ENCODE data around the gene SNX32.
A peak's percentile ranks its signal among the peaks of the same experiment; 100 is the strongest.

The SNX32 gene

GRCh38 chr11:65899356-65900124 is 65.8 kb downstream of the SNX32 start:
- H3K27ac ChIP-seq (ENCODE audit: low read length): no peak overlapping the region
- H3K27me3 ChIP-seq (ENCODE audit: control insufficient read depth, insufficient read depth, low read length): peaks cover 13% of the 10 kb centered on the region; the same call in 1 of the 2 replicates
- no peaks in the 10 kb centered on the region for H3K36me3 ChIP-seq (ENCODE audit: control insufficient read depth, insufficient read depth, low read length)
- H3K9me3 ChIP-seq (ENCODE audit: control insufficient read depth, insufficient read depth, low read length): no peaks in the 10 kb centered on the region
- peak overlapping the region; percentile 48; the same call in 1 of the 2 replicates for H3K4me3 ChIP-seq (ENCODE audit: low read length)
- no peak for DNase-seq (ENCODE audit: low read depth, low spot score)
- no peaks in the 10 kb centered on the region for H3K4me1 ChIP-seq (ENCODE audit: control insufficient read depth, insufficient read depth, low read length)
- WGBS (ENCODE audit: insufficient coverage, insufficient read length): no CpG with 5 or more reads among the region's 78 CpGs

- Histone ChIP-seq H3K27ac (ENCODE audit: low read length) (no peak within 1 kb of the TSS), H3K4me1 (ENCODE audit: control insufficient read depth, insufficient read depth, low read length) (no peaks in the 10 kb centered on the region), H3K36me3 (ENCODE audit: control insufficient read depth, insufficient read depth, low read length) (no peaks in the 10 kb centered on the region), H3K9me3 (ENCODE audit: control insufficient read depth, insufficient read depth, low read length) (no peaks in the 10 kb centered on the region), H3K27me3 (ENCODE audit: control insufficient read depth, insufficient read depth, low read length) (peaks cover 13% of the 10 kb centered on the region; the same call in 1 of the 2 replicates), H3K4me3 (ENCODE audit: low read length) (peak within 1 kb of the TSS; percentile 48; the same call in 1 of the 2 replicates)
- DNase-seq (ENCODE audit: low read depth, low spot score): no peak
- no CpG with 5 or more reads among the region's 80 CpGs for WGBS (ENCODE audit: insufficient coverage, insufficient read length)
Observed at GRCh38 chr11:65900125-65900898, 66.5 kb downstream of the SNX32 start, which contains the start of gene FOSL1. FOSL1 (minus strand) TSS chr11:65900388; CDS start chr11:65900339, 49 bp downstream.

GRCh38 chr11:65900899-65901180 is 67.1 kb downstream of the SNX32 start:
- Histone ChIP-seq H3K4me1 (ENCODE audit: control insufficient read depth, insufficient read depth, low read length) (no peaks in the 10 kb centered on the region), H3K9me3 (ENCODE audit: control insufficient read depth, insufficient read depth, low read length) (no peaks in the 10 kb centered on the region), H3K36me3 (ENCODE audit: control insufficient read depth, insufficient read depth, low read length) (no peaks in the 10 kb centered on the region), H3K27ac (ENCODE audit: low read length) (no peak overlapping the region), H3K4me3 (ENCODE audit: low read length) (no peak overlapping the region), H3K27me3 (ENCODE audit: control insufficient read depth, insufficient read depth, low read length) (peaks cover 13% of the 10 kb centered on the region; the same call in 1 of the 2 replicates)
- DNase-seq (ENCODE audit: low read depth, low spot score): no peak
- WGBS (ENCODE audit: insufficient coverage, insufficient read length): no CpG with 5 or more reads among the region's 11 CpGs

GRCh38 chr11:65903068-65903481 is 69.3 kb downstream of the SNX32 start:
- H3K27me3 ChIP-seq (ENCODE audit: control insufficient read depth, insufficient read depth, low read length): peaks cover 13% of the 10 kb centered on the region; the same call in 1 of the 2 replicates
- no peaks in the 10 kb centered on the region for H3K36me3 ChIP-seq (ENCODE audit: control insufficient read depth, insufficient read depth, low read length)
- H3K27ac ChIP-seq (ENCODE audit: low read length): no peak overlapping the region
- H3K4me1 ChIP-seq (ENCODE audit: control insufficient read depth, insufficient read depth, low read length): no peaks in the 10 kb centered on the region
- DNase-seq (ENCODE audit: low read depth, low spot score): no peak
- H3K4me3 ChIP-seq (ENCODE audit: low read length): no peak overlapping the region
- no peaks in the 10 kb centered on the region for H3K9me3 ChIP-seq (ENCODE audit: control insufficient read depth, insufficient read depth, low read length)
- no CpG with 5 or more reads among the region's 5 CpGs for WGBS (ENCODE audit: insufficient coverage, insufficient read length)
